D721Med (cell line): ENCODE data around the gene DNAL4.

Source experiments
- DNase-seq: peaks from one replicate; pipeline ENCODE4 v3.0.0; 2011; ENCODE audit warnings: low spot score; ENCODE audit not compliant: insufficient read length
- FAIRE-seq: peaks from 2 replicates; lab custom pipeline; 2011; peaks lifted over from hg19 to GRCh38; lab: Jason Lieb, UNC
- CTCF ChIP-seq: IDR thresholded peaks from 2 replicates; pipeline ENCODE4 v1.5.1; 2012; ENCODE audit warnings: mild to moderate bottlenecking, control low read depth; ENCODE audit not compliant: insufficient read depth; ENCODE audit errors: missing control alignments

DNAL4 gene

GRCh38 chr22:38832005-38832978 is 38.3 kb upstream of the DNAL4 start:
- FAIRE-seq (no peak), DNase-seq (no peak)
- no peak for TF ChIP-seq CTCF

- DNase-seq (no peak), FAIRE-seq (no peak)
- TF ChIP-seq CTCF, result no peak
These were observed 37.4 kb upstream of the DNAL4 start for GRCh38 chr22:38831166-38831945.

GRCh38 chr22:38830845-38831108 is 36.8 kb upstream of the DNAL4 start:
- FAIRE-seq, result no peak
- TF ChIP-seq CTCF, result no peak
- no peak for DNase-seq

GRCh38 chr22:38830026-38830844 is 36.3 kb upstream of the DNAL4 start:
- FAIRE-seq, result no peak
- no peak for DNase-seq

GRCh38 chr22:38829485-38829884 is 35.5 kb upstream of the DNAL4 start:
- no peak for TF ChIP-seq CTCF
- no peak for DNase-seq
- no peak for FAIRE-seq

More at GRCh38 chr22:38830026-38830844, 36.3 kb upstream of the DNAL4 start:
- TF ChIP-seq CTCF, result no peak

- FAIRE-seq (no peak), DNase-seq (no peak)
- TF ChIP-seq CTCF, result no peak
These were observed 34.8 kb upstream of the DNAL4 start for GRCh38 chr22:38828616-38829205.
